HL-60 (cell line): Measurements from ENCODE around the gene HOXB5.

Source experiments
- DNase-seq, 2 experiments: peaks; one replicate each; pipeline ENCODE4 v3.0.0-alpha.2; 2010 to 2020; ENCODE audit warnings: low read depth in 1 of 2, low spot score in 1 of 2
- H3K27ac ChIP-seq: fragments of 250-450 bp; sonication (Bioruptor Pico); replicated peaks from 2 replicates; pipeline ENCODE4 v1.5.1; 2020; ENCODE audit warnings: mild to moderate bottlenecking, moderate library complexity
- H3K27me3 ChIP-seq: fragments of 250-450 bp; sonication (Bioruptor Pico); 2 replicates; pipeline ENCODE4 v1.5.1; 2021; ENCODE audit warnings: mild to moderate bottlenecking, moderate library complexity; ENCODE audit not compliant: insufficient read depth, poor library complexity, severe bottlenecking
- H3K4me3 ChIP-seq: replicated peaks from 2 replicates; pipeline ENCODE4 v1.5.1; 2011; ENCODE audit warnings: mild to moderate bottlenecking, control low read depth, low read length; ENCODE audit not compliant: insufficient read depth
- CTCF ChIP-seq: IDR thresholded peaks from one replicate; pipeline ENCODE4 v1.5.1; 2011; ENCODE audit warnings: low read length, control low read depth, inconsistent platforms; ENCODE audit not compliant: insufficient read depth
- GABPA ChIP-seq: IDR thresholded peaks from 2 replicates; pipeline ENCODE4 v1.6.1; 2012; ENCODE audit warnings: low read depth
- POLR2AphosphoS5 ChIP-seq: IDR thresholded peaks from 2 replicates; pipeline ENCODE4 v1.6.1; 2012; ENCODE audit warnings: low read depth
- REST ChIP-seq: IDR thresholded peaks from 2 replicates; pipeline ENCODE4 v1.6.1; 2012; ENCODE audit warnings: low read depth; ENCODE audit not compliant: insufficient replicate concordance
- SPI1 ChIP-seq: IDR thresholded peaks from 2 replicates; pipeline ENCODE4 v1.6.1; 2012; ENCODE audit warnings: low read depth, mild to moderate bottlenecking, borderline replicate concordance

Gene HOXB5

DNA sequence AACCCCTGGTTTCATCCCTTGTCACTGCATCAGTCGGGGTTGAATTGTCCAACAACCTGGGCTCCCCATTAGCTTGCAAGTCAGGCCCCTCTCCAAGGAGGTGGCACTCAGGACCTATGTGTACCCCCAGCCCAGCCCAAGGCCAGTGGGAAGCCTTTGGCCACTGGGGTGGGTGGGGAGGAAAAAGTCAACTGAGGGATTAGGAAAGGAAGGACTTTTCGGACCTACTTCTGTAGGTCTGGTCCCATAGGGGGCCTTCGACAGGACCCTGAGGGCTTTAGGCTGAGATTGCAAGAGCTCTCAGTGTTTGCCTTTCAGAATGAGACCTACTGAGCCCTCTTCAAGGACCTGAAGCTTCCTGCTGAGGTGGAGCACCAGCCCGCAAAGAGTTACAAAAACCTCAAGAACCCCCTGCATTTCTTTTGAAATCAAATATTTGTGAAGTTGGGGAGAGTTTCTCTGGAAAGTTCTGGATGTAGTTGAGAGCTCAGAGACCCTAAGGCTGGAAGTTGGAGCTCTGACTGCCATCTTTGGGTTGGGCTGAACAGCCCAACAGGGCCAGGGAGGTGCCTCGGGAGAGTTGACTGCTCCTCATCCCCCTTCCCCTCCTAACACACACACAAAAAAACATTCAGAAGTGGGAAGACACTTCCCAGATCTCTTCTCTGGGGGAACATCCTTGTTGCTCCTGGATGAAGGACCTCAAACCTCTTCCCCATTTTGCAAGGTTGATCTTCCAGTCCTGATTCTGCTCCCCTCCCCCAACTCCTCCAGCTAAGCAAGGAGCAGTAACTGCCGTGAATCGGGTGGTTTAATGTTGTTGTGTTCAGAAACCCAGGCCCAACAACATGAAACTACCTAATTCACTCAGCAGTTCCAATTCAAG, 38.4 kb upstream of the HOXB5 start:
- peaks cover 87% of the 10 kb centered on the region for H3K27me3 ChIP-seq
- no peak for DNase-seq
- no peak overlapping the region for H3K27ac ChIP-seq
- TF ChIP-seq SPI1 (no peak), REST (no peak), GABPA (no peak), CTCF (no peak), POLR2AphosphoS5 (no peak)
- H3K4me3 ChIP-seq: no peak overlapping the region

GRCh38 chr17:48630925-48631692, 37.5 kb upstream of the HOXB5 start:
- DNase-seq: no peak
- peaks cover 87% of the 10 kb centered on the region for H3K27me3 ChIP-seq
- TF ChIP-seq GABPA (no peak), SPI1 (no peak), CTCF (no peak), POLR2AphosphoS5 (no peak)
- no peak overlapping the region for H3K4me3 ChIP-seq
- H3K27ac ChIP-seq: no peak overlapping the region

DNA sequence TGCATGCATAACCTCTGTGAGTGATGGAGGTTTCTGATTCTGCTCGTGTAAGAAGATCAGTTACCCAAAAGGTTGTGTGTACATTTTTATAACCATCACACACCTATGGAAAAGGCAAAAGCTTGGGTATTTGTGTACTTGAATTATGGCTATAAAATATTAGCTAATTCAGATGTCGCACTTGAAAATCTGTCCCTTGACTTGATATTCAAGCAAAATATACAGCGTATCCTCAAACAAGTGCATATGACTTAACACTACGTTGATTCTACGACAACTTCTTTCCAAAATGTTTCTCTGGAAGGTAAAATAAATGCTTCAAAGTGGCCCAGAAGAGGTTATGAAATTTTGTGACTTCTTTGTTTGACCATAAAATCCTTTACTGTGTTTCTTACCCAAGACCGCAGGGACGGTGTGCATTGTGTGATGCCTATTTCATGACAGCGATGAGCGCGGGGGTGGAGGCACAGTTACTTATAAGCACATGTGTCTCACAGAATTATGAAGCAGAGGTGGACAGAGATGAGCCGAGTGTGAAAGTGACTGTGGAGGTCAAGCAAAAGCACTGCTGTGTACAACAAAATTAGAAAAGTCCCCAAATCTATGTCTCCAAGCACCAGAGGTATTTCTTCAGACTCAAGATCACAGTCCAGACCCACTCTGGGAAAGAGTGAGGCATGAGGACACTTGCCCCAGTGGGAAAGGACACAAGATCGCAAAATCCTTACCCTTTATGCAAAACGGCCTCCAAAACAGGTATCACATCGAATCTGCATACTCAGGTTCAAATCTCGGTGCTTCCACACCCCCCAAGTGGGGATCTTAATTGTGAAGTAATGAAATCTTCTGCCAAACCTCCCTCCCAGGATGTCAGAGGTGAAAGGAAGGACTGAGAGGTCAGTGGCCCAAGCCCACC, 36.7 kb upstream of the HOXB5 start:
- Histone ChIP-seq H3K27ac (no peak overlapping the region), H3K4me3 (no peak overlapping the region), H3K27me3 (peaks cover 86% of the 10 kb centered on the region)
- TF ChIP-seq REST: no peak
- no peak for TF ChIP-seq GABPA
- TF ChIP-seq SPI1: no peak
- TF ChIP-seq CTCF: no peak
- TF ChIP-seq POLR2AphosphoS5: no peak
- DNase-seq: no peak
